Coronary artery (tissue), 2 donors: ENCODE data around the gene RNF41.

Experiments
- DNase-seq: peaks from one replicate; pipeline ENCODE4 v3.0.0-alpha.2; 2017; ENCODE audit warnings: low spot score
- H3K27ac ChIP-seq, 2 donors: fragments of 200-600 bp; sonication (generic); one replicate each; pipeline ENCODE4 v1.5.1; 2016 to 2019
- H3K4me3 ChIP-seq: fragments of 200-600 bp; sonication (generic); 2 replicates; pipeline ENCODE4 v1.5.1; 2016; ENCODE audit warnings: mild to moderate bottlenecking, moderate library complexity
- CTCF ChIP-seq: fragments of 200-600 bp; sonication (generic); IDR thresholded peaks from one replicate; pipeline ENCODE4 v1.5.1; 2019; ENCODE audit warnings: antibody characterized with exemption

The RNF41 gene

GRCh38 chr12:56223571-56224101, 1.9 kb upstream of the RNF41 start:
- Histone ChIP-seq H3K27ac (peak overlapping the region; percentile 81 to 98), H3K4me3 (peak overlapping the region; percentile 79)
- DNase-seq, result no peak
- TF ChIP-seq CTCF, result no peak

- no peak for DNase-seq
- Histone ChIP-seq H3K4me3 (peak overlapping the region; percentile 85), H3K27ac (peak overlapping the region; percentile 95 to 98)
- TF ChIP-seq CTCF, result no peak
Observed at GRCh38 chr12:56222531-56222895, 791 bp upstream of the RNF41 start.

GRCh38 chr12:56221232-56221756, 428 bp downstream of the RNF41 start:
- DNase-seq, result peak; percentile 91
- H3K4me3 ChIP-seq, result peak overlapping the region; percentile 85
- no peak for TF ChIP-seq CTCF
- peak overlapping the region; percentile 95 to 98 for H3K27ac ChIP-seq

GRCh38 chr12:56220611-56221231, 1.0 kb downstream of the RNF41 start:
- H3K27ac ChIP-seq, result peak overlapping the region; percentile 95 to 98
- DNase-seq, result no peak
- TF ChIP-seq CTCF, result no peak
- H3K4me3 ChIP-seq, result peak overlapping the region; percentile 85

- TF ChIP-seq CTCF, result no peak
- no peak for DNase-seq
- Histone ChIP-seq H3K4me3 (peak overlapping the region; percentile 85), H3K27ac (peak overlapping the region; percentile 95 to 98)
Observed at GRCh38 chr12:56219840-56220239, 1.9 kb downstream of the RNF41 start.

GRCh38 chr12:56216461-56216860, 5.3 kb downstream of the RNF41 start:
- no peak overlapping the region for H3K27ac ChIP-seq
- TF ChIP-seq CTCF, result no peak
- H3K4me3 ChIP-seq, result no peak overlapping the region
- no peak for DNase-seq

- no peak for DNase-seq
- Histone ChIP-seq H3K27ac (no peak overlapping the region), H3K4me3 (no peak overlapping the region)
- no peak for TF ChIP-seq CTCF
Observed at GRCh38 chr12:56213878-56214277, 7.8 kb downstream of the RNF41 start.
